Fibroblast of mammary gland (primary cell): Measurements from ENCODE around the gene RFX7.
"Not testable (repeated sequence)": the region's sequence is repeated elsewhere in the genome, so short reads cannot be mapped to it uniquely, and the experiment has no call there.

ENCODE experiments used
- DNase-seq: peaks from one replicate; pipeline ENCODE4 v3.0.0-alpha.2; 2010; ENCODE audit warnings: low read depth
- H3K4me3 ChIP-seq: 2 replicates; pipeline ENCODE4 v1.5.1; 2011; ENCODE audit warnings: low read depth, mild to moderate bottlenecking, low read length, moderate library complexity; ENCODE audit not compliant: control insufficient read depth
- TF ChIP-seq, protein P1 (sequence below): conservative IDR thresholded peaks from 2 replicates; pipeline ENCODE4 v1.5.1; 2011; ENCODE audit warnings: low read depth, low read length, inconsistent platforms; ENCODE audit not compliant: control insufficient read depth, insufficient read depth

Gene RFX7

DNA sequence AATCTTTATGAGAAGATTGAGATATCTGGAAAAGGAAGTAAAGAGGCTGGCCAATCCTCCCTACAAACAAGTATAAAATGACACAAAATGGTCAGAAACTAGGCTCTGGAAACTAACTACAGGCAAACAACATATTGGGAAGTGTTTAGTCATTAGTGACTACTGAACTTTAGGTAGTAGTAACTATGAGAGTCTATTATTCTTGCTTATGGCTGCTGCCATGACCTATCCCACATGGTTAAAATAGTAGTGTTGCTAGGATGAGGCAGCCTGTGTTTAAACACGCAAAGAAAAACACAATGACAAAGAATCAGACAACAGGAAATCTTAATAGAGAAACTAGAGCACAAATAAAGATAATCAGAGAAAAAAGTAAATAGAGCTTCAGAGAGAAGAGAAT lies 67.9 kb downstream of the RFX7 start:
- TF ChIP-seq, protein P1, sequence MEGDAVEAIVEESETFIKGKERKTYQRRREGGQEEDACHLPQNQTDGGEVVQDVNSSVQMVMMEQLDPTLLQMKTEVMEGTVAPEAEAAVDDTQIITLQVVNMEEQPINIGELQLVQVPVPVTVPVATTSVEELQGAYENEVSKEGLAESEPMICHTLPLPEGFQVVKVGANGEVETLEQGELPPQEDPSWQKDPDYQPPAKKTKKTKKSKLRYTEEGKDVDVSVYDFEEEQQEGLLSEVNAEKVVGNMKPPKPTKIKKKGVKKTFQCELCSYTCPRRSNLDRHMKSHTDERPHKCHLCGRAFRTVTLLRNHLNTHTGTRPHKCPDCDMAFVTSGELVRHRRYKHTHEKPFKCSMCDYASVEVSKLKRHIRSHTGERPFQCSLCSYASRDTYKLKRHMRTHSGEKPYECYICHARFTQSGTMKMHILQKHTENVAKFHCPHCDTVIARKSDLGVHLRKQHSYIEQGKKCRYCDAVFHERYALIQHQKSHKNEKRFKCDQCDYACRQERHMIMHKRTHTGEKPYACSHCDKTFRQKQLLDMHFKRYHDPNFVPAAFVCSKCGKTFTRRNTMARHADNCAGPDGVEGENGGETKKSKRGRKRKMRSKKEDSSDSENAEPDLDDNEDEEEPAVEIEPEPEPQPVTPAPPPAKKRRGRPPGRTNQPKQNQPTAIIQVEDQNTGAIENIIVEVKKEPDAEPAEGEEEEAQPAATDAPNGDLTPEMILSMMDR = no peak
- H3K4me3 ChIP-seq = no peak overlapping the region
- no peak for DNase-seq

DNA sequence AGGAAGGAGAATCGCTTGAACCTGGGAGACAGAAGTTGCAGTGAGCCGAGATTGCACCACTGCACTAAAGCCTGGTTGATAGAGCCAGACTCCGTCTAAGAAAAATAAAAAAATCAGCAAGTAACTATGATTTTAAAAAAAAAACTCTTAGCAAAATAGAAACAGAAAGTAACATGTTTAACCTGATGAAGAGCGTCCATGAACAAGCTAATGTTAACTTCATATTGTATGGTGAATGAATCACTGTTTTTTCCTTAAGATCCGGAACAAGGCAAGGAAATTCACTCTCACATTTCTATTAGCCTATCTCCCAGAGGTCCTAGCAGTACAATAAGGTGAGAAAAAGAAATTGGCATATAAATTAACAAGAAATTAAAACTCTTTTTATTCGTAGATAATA lies 69.0 kb downstream of the RFX7 start:
- no peak for DNase-seq
- no peak overlapping the region for H3K4me3 ChIP-seq
- TF ChIP-seq, protein P1 = no peak

DNA sequence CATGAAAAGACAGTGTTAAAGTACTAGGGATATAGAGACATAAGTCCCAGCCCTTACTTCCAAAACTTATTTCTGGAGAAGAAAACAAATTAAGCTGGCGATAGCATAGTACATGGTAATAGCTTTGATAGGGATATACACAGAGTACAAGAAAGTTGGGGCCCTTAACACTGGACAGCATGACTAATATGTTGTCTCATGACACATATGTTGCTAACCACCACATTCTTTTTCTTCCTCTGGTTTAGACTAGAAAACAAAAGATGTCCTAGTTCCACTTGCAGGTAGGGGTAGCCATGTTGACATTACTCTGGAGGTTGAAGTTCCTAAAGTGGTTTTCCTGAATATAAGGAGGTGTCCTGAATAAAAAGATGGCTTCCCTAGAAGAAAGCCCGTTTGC lies 75.3 kb downstream of the RFX7 start:
- no peak overlapping the region for H3K4me3 ChIP-seq
- TF ChIP-seq, protein P1 = no peak
- peak; percentile 49 for DNase-seq

DNA sequence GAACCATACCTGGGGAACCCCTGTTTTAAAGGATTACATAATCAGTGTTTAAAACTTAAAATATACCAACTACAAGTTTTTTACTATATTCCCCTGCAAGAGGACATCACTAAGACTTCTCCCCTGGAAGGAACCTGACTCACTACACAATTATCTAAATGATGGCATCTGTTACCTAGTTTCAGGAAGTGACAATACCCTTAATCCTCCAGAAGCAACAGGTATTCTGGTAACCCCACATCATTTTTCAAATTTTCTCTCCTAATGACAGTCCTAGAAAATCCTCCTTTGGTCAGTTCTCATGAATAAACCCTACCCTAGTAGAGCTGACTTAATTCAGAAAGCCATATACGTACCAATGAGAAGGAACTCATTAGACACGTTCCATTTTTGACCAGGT lies 78.4 kb downstream of the RFX7 start:
- DNase-seq = no peak
- no peak overlapping the region for H3K4me3 ChIP-seq
- TF ChIP-seq, protein P1 = no peak

DNA sequence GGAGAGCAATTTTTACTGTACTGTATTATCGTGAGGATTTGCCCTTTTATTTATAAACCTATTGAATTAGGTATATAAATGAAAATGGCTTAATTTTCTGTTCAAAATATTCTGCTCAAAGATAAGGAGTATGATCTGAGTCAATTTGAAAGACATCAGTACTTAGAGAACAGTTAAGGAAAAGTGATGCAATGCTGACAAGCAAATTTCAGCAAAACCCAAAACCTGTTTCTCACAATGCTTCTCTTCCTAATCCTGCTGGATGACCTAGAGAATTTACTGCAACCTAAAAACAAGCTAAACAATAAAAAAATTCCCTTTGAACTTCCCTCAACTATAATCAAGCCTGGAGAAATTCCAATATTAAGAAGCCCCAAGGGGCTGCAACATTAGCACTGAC lies 82.7 kb downstream of the RFX7 start:
- no peak overlapping the region for H3K4me3 ChIP-seq
- TF ChIP-seq, protein P1 = no peak
- peak; percentile 10 for DNase-seq

DNA sequence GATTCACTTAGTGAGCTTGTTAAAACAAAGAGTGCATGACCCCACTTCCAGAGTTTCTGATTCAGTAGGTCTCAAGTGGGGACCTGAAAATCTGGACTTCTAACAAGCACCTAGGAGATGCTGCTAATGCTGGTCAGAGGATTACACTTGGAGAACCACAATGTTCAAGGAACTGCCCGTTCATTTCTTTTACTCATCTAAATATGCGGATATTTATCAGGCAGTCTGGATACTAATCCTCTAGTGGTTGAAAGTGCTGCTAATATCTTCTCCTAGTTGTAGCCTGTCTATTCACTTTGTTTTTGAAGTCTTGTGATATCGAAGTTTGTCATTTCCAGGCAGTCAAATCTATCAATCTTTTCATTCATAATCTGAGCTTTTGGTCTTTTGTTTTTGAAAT lies 86.8 kb downstream of the RFX7 start:
- TF ChIP-seq, protein P1 = no peak
- H3K4me3 ChIP-seq = no peak overlapping the region

DNA sequence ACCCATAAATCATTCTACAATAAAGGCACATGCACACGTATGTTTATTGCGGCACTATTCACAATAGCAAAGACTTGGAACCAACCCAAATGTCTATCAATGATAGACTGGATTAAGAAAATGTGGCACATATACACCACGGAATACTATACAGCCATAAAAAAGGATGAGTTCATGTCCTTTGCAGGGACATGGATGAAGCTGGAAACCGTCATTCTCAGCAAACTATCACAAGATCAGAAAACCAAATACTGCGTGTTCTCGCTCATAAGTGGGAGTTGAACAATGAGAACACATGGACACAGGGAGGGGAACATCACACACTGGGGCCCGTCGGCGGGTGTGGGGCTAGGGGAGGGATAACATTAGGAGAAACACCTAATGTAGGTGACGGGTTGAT lies 88.4 kb downstream of the RFX7 start:
- not testable (repeated sequence) for DNase-seq, H3K4me3 ChIP-seq

More for the DNA sequence above, 86.8 kb downstream of the RFX7 start:
- DNase-seq = no peak

DNA sequence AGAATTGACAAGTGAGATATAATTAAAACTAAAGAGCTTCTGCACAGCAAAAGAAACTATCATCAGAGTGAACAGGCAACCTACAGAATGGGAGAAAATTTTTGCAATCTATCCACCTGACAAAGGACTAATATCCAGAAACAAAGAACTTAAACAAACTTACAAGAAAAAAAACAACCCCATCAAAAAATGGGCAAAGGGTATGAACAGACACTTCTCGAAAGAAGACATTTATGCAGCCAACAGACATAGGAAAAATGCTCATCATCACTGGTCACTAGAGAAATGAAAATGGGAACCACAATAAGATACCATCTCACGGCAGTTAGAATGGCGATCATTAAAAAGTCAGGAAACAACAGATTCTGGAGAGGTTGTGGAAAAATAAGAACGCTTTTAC lies 88.9 kb downstream of the RFX7 start:
- H3K4me3 ChIP-seq, DNase-seq: not testable (repeated sequence)
